Hepatocyte (in vitro differentiated cells): ENCODE measurements around the gene QSOX2. TPM values are rescaled to one million over a fixed set of nuclear protein-coding genes. Genes with fewer than 3 reads are reported as not detected.

Experiments used
- DNase-seq: peaks from one replicate; pipeline ENCODE4 v3.0.0-alpha.2; 2016; ENCODE audit warnings: low spot score
- H2AFZ ChIP-seq: fragments of 200-600 bp; sonication (generic); 2 replicates; pipeline ENCODE4 v1.6.0; 2016; ENCODE audit warnings: antibody characterized with exemption, mild to moderate bottlenecking
- H3K27ac ChIP-seq: fragments of 200-600 bp; sonication (generic); 2 replicates; pipeline ENCODE4 v1.5.1; 2016; ENCODE audit warnings: mild to moderate bottlenecking
- H3K27me3 ChIP-seq: fragments of 200-600 bp; sonication (generic); 2 replicates; pipeline ENCODE4 v1.6.1; 2016
- H3K36me3 ChIP-seq: fragments of 200-600 bp; sonication (generic); replicated peaks from 2 replicates; pipeline ENCODE4 v1.5.1; 2016; ENCODE audit warnings: low read depth; ENCODE audit not compliant: insufficient read depth
- H3K4me1 ChIP-seq: fragments of 200-600 bp; sonication (generic); 2 replicates; pipeline ENCODE4 v1.5.1; 2016; ENCODE audit warnings: mild to moderate bottlenecking, moderate library complexity; ENCODE audit not compliant: insufficient read depth
- H3K4me2 ChIP-seq: fragments of 200-600 bp; sonication (generic); 2 replicates; pipeline ENCODE4 v1.6.0; 2016
- H3K4me3 ChIP-seq: fragments of 200-600 bp; sonication (generic); 2 replicates; pipeline ENCODE4 v1.5.1; 2016; ENCODE audit warnings: mild to moderate bottlenecking
- H3K79me2 ChIP-seq: fragments of 200-600 bp; sonication (generic); 2 replicates; pipeline ENCODE4 v1.6.0; 2017; ENCODE audit warnings: mild to moderate bottlenecking
- H3K9me2 ChIP-seq: fragments of 200-600 bp; sonication (generic); replicated peaks from 2 replicates; pipeline ENCODE4 v1.6.0; 2017; ENCODE audit warnings: mild to moderate bottlenecking; ENCODE audit not compliant: insufficient read depth
- H3K9me3 ChIP-seq: fragments of 200-600 bp; sonication (generic); 2 replicates; pipeline ENCODE4 v1.5.1; 2016; ENCODE audit warnings: low read depth, mild to moderate bottlenecking
- H4K20me1 ChIP-seq: fragments of 200-600 bp; sonication (generic); 2 replicates; pipeline ENCODE4 v1.6.0; 2016; ENCODE audit warnings: mild to moderate bottlenecking; ENCODE audit not compliant: insufficient read depth, poor library complexity, severe bottlenecking
- CTCF ChIP-seq: fragments of 200-600 bp; sonication (generic); IDR thresholded peaks from 2 replicates; pipeline ENCODE4 v1.5.1; 2016; ENCODE audit warnings: antibody characterized with exemption, mild to moderate bottlenecking; ENCODE audit not compliant: poor library complexity
- EZH2 ChIP-seq: fragments of 200-600 bp; sonication (generic); IDR thresholded peaks from 2 replicates; pipeline ENCODE4 v1.6.1; 2016; ENCODE audit warnings: antibody characterized with exemption, mild to moderate bottlenecking, borderline replicate concordance
- EZH2phosphoT487 ChIP-seq: fragments of 200-600 bp; sonication (generic); IDR thresholded peaks from one replicate; pipeline ENCODE4 v1.6.1; 2018; ENCODE audit warnings: antibody characterized with exemption, mild to moderate bottlenecking, low read depth, moderate library complexity; ENCODE audit not compliant: unreplicated experiment, severe bottlenecking
- WGBS: methylation state at CpG from one replicate; pipeline ENCODE4 v1.1.6; 2016; ENCODE audit warnings: low lambda C conversion rate; ENCODE audit errors: missing lambda C conversion rate; 5-methylcytosine and 5-hydroxymethylcytosine counted together
- polyA plus RNA-seq: library from polyadenylated mRNA; unstranded; fragments of >200 nt; fragmentation: Nextera tagmentation; extraction: Ambion mirVana; gene quantifications from 2 replicates; pipeline ENCODE4 v1.2.1, GENCODE V29; 2016
- total RNA-seq: library from RNA; depleted of rRNA; stranded (reverse); fragments of >200 nt; gene quantifications from 2 replicates; pipeline ENCODE4 v1.2.3, GENCODE V29; 2014

The QSOX2 gene
- total and polyA plus RNA-seq, 2 experiments from 2014 or later, result 3.3 to 11.0 TPM

- no peak overlapping the region for H3K27ac ChIP-seq
- H3K4me1 ChIP-seq, result no peaks in the 10 kb centered on the region
- peaks cover 13% of the 10 kb centered on the region for H4K20me1 ChIP-seq
- no peak overlapping the region for H2AFZ ChIP-seq
- WGBS, result 90% methylated on average over 14 of the region's 14 CpGs
- no peaks in the 10 kb centered on the region for H3K36me3 ChIP-seq
- H3K27me3 ChIP-seq, result no peaks in the 10 kb centered on the region
- no peak overlapping the region for H3K4me3 ChIP-seq
- no peak overlapping the region for H3K4me2 ChIP-seq
- no peaks in the 10 kb centered on the region for H3K9me3 ChIP-seq
- no peak for DNase-seq
- no peak for TF ChIP-seq EZH2phosphoT487
- no peak for TF ChIP-seq CTCF
- TF ChIP-seq EZH2, result no peak
- no peaks in the 10 kb centered on the region for H3K9me2 ChIP-seq
- H3K79me2 ChIP-seq, result peaks cover 22% of the 10 kb centered on the region
These were observed 11.7 kb downstream of the QSOX2 start for GRCh38 chr9:136233868-136234267.

DNA sequence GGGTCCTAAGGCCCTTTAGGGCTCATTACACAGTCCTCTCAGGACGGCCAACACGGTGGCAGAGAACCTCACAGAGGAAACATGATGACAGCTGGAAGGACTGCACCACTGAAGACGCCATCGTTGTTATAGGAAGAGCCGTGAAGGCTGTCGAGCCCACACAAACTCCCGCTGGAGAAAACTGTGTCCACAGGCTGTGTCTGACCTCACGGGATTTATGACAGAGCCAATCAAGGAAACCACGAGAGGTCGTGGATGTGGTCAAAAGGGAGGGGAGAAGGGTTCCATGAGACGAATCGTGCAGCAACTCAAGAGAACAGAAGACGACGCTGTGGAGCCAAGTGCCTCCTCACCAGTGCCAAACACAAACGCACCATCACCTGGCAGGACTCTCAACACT lies 12.2 kb downstream of the QSOX2 start:
- no peak for DNase-seq
- Histone ChIP-seq H4K20me1 (peaks cover 11% of the 10 kb centered on the region), H3K4me3 (no peak overlapping the region), H3K4me1 (no peaks in the 10 kb centered on the region), H2AFZ (no peak overlapping the region), H3K9me2 (no peaks in the 10 kb centered on the region), H3K27ac (no peak overlapping the region), H3K27me3 (no peaks in the 10 kb centered on the region), H3K36me3 (no peaks in the 10 kb centered on the region), H3K9me3 (no peaks in the 10 kb centered on the region), H3K4me2 (no peak overlapping the region), H3K79me2 (peaks cover 22% of the 10 kb centered on the region)
- no peak for TF ChIP-seq CTCF
- no peak for TF ChIP-seq EZH2phosphoT487
- no peak for TF ChIP-seq EZH2
- 91% methylated on average over 15 of the region's 15 CpGs for WGBS

- no peak overlapping the region for H3K4me3 ChIP-seq
These were observed 12.6 kb downstream of the QSOX2 start for GRCh38 chr9:136232969-136233368.

More at GRCh38 chr9:136232969-136233368, 12.6 kb downstream of the QSOX2 start:
- H4K20me1 ChIP-seq, result peaks cover 7% of the 10 kb centered on the region
- H3K36me3 ChIP-seq, result no peaks in the 10 kb centered on the region
- no peak for DNase-seq
- H3K4me1 ChIP-seq, result no peaks in the 10 kb centered on the region
- H3K4me2 ChIP-seq, result no peak overlapping the region
- 64% methylated on average over 10 of the region's 10 CpGs for WGBS
- H3K9me2 ChIP-seq, result no peaks in the 10 kb centered on the region
- peaks cover 22% of the 10 kb centered on the region for H3K79me2 ChIP-seq
- no peak overlapping the region for H2AFZ ChIP-seq
- TF ChIP-seq CTCF, result no peak
- TF ChIP-seq EZH2phosphoT487, result no peak
- TF ChIP-seq EZH2, result no peak
- H3K27ac ChIP-seq, result no peak overlapping the region
- no peaks in the 10 kb centered on the region for H3K27me3 ChIP-seq
- H3K9me3 ChIP-seq, result no peaks in the 10 kb centered on the region
